GM13976 (cell line): ENCODE results near the gene RETREG3.

Experiments
- DNase-seq: peaks from one replicate; pipeline ENCODE4 v3.0.0; 2012; ENCODE audit warnings: low spot score
- in situ Hi-C: fragments of 300-500 bp; cut with MboI; formaldehyde crosslinking; loops from one replicate; pipeline ENCODE4 v1.12.0; 2022; ENCODE audit warnings: low sequenced_read_pairs, mixed read lengths, inconsistent platforms; ENCODE audit not compliant: unreplicated experiment
- TF ChIP-seq, protein P1 (sequence below): IDR thresholded peaks from 2 replicates; pipeline ENCODE4 v1.5.1; 2012; ENCODE audit warnings: borderline replicate concordance, mild to moderate bottlenecking; ENCODE audit not compliant: insufficient read depth; ENCODE audit errors: extremely low read depth, missing control alignments, control extremely low read depth

RETREG3 gene

DNA sequence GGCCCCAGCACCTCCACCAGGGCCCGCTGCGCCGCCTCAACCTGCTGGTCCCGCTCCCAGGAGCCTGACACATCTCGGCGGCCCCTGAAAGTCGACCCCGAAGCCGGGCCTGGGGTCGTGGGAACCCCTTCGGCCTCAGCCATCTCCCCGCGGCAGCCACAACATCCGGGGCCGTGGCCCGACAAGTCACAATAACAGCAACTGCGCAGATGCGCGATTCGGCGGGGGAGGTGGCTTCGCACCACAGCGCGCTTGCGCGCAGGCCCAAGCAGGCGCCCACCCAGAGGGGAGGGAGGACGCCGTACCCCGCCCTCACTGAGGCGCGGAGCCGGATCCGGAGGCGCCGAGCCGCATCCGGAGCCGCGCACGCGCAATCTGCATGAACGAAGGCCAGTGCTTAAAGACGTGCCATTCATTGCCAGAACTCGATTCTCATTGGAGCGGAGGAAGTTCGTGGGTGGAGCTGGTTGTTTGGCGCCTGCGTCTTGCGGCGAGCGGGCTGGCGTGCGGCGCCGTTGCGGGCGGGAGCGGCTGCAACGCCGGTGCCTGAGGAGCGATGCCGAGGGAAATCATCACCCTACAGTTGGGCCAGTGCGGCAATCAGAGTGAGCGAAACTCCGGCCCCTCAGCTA lies at the start of gene RETREG3, which contains the start of gene TUBG1:
RETREG3 (minus strand) TSS at position 193 of the 632 bp plus-strand sequence; CDS start at position 143, 50 bp downstream.
TUBG1 (plus strand) TSS at position 502 of the 632 bp plus-strand sequence; CDS start at position 557, 55 bp downstream.
- in situ Hi-C loops = no loop called here
- TF ChIP-seq, protein P1, sequence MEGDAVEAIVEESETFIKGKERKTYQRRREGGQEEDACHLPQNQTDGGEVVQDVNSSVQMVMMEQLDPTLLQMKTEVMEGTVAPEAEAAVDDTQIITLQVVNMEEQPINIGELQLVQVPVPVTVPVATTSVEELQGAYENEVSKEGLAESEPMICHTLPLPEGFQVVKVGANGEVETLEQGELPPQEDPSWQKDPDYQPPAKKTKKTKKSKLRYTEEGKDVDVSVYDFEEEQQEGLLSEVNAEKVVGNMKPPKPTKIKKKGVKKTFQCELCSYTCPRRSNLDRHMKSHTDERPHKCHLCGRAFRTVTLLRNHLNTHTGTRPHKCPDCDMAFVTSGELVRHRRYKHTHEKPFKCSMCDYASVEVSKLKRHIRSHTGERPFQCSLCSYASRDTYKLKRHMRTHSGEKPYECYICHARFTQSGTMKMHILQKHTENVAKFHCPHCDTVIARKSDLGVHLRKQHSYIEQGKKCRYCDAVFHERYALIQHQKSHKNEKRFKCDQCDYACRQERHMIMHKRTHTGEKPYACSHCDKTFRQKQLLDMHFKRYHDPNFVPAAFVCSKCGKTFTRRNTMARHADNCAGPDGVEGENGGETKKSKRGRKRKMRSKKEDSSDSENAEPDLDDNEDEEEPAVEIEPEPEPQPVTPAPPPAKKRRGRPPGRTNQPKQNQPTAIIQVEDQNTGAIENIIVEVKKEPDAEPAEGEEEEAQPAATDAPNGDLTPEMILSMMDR = no peak
- DNase-seq = peak; percentile 100

GRCh38 chr17:42657824-42658588 lies 48.8 kb upstream of the RETREG3 start:
- no peak for DNase-seq
- in situ Hi-C loops = no loop called here
- TF ChIP-seq, protein P1 = no peak

DNA sequence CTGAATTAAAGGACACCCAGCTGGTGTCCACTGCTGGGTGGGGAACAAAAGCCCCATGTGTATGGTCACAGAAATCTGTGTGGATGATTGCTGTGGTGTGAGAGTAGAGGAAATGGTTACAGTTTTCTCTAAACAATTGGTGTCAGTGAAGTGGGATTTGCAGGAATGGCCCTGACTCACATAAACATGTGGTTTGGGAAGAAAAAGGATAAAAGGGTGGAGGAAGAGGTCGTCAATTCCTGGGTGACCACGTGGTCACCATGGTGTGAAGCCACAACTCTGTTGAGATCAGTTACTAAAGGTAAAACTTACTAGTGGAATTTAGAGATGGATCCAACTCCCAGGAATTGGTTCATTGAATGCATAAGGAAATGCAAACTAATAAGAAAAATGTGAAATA lies 46.4 kb upstream of the RETREG3 start:
- no peak for DNase-seq
- TF ChIP-seq, protein P1 = no peak
- in situ Hi-C loops = no loop called here

- in situ Hi-C loops = no loop called here
- TF ChIP-seq, protein P1 = no peak
- DNase-seq = no peak
These were observed 44.3 kb upstream of the RETREG3 start for GRCh38 chr17:42653179-42654124.

- TF ChIP-seq, protein P1 = no peak
- no peak for DNase-seq
- in situ Hi-C loops = no loop called here
These were observed 42.2 kb upstream of the RETREG3 start for GRCh38 chr17:42651392-42651791.

DNA sequence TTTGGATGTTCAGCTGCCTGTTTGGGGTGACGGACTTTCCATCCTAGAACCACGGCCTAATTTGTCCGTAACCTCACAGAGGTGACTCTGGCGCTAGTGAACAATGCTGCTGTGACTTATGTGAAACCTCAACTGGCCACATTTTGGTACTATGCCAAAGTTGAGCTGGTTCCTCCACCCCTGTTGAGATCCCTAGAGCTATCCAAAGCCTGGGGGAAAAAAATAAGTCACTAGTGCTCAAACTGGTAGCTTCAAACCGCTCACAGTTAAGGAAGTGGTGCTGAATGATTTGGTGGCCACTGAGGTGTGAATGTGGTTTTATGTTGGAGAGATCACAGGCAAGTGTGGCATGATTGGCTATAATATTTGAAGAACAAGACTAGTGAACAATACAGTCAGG lies 38.6 kb upstream of the RETREG3 start:
- TF ChIP-seq, protein P1 = no peak
- in situ Hi-C loops = no loop called here
- no peak for DNase-seq
